ENCODE results near the gene MARK3. TPM values are rescaled to one million over a fixed set of nuclear protein-coding genes. Genes with fewer than 3 reads are reported as not detected.
"Not testable (repeated sequence)": the region's sequence is repeated elsewhere in the genome, so short reads cannot be mapped to it uniquely, and the experiment has no call there.

MARK3 gene
- 100 to 1,000 TPM; 102 to 128 (median 108) TPM for polyA plus RNA-seq (ENCODE audit: insufficient read depth in 1 of 5, insufficient read length in 5 of 5, low replicate concordance in 1 of 5)
- long read RNA-seq, donor 1, partial matches to known transcripts, result 10 of 23 reads
- long read RNA-seq, donor 1, other reads (novel, unspliced or antisense), result 0 of 23 reads
- long read RNA-seq, donor 2, partial matches to known transcripts, result 0 of 8 reads
- long read RNA-seq, donor 2, other reads (novel, unspliced or antisense), result 0 of 8 reads
- long read RNA-seq, donor 3, transcript MARK3-209 (2 exons, 2,282 nt), result major isoform, 7 of 21 reads
- long read RNA-seq, donor 3, partial matches to known transcripts, result 10 of 21 reads
- long read RNA-seq, donor 3, other reads (novel, unspliced or antisense), result 0 of 21 reads
- long read RNA-seq, donor 4, partial matches to known transcripts, result 0 of 6 reads
- long read RNA-seq, donor 4, other reads (novel, unspliced or antisense), result 0 of 6 reads
- long read RNA-seq, donor 5, partial matches to known transcripts, result 14 of 25 reads
- long read RNA-seq, donor 5, other reads (novel, unspliced or antisense), result 0 of 25 reads
- long read RNA-seq, donor 6, partial matches to known transcripts, result 752 of 799 reads
- long read RNA-seq, donor 6, other reads (novel, unspliced or antisense), result 39 of 799 reads
- long read RNA-seq, donor 7, partial matches to known transcripts, result 240 of 544 reads
- long read RNA-seq, donor 7, other reads (novel, unspliced or antisense), result 295 of 544 reads
- long read RNA-seq, donor 8, result 0 reads

DNA sequence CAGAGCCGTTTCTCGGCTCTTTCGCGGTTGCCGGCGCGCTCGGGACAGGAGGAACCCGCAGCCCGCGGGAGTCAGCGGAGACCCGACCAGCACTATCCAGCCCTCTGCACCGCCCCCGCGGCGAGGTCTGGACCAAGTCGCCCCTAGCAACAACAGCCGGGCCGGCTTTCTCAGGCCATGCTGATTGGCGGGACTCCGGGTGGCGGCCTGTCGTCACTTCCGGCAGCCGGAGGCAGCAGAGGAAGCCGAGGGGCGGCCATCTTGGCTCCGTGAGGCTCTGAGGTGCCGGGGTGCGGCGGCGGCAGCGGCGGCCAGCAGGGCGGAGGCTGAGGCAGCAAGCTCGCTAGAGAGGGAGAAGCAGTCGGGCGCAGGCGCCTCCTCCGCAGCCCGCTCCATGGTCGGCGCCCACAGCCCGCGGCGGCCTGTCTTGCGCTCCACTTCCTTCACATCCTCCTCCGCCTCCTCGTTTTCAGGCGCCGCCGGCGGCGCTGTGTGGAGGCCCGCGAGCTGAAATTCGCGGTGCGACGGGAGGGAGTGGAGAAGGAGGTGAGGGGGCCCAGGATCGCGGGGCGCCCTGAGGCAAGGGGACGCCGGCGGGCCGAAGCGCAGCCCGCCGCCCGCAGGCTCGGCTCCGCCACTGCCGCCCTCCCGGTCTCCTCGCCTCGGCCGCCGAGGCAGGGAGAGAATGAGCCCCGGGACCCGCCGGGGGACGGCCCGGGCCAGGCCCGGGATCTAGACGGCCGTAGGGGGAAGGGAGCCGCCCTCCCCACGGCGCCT is at the start of gene MARK3:
Gene MARK3 (plus strand): TSS at position 264 of the 777 bp plus-strand sequence. CDS start 615 bp downstream, outside the sequence.
- peak; percentile 95 to 96 for DNase-seq

DNA sequence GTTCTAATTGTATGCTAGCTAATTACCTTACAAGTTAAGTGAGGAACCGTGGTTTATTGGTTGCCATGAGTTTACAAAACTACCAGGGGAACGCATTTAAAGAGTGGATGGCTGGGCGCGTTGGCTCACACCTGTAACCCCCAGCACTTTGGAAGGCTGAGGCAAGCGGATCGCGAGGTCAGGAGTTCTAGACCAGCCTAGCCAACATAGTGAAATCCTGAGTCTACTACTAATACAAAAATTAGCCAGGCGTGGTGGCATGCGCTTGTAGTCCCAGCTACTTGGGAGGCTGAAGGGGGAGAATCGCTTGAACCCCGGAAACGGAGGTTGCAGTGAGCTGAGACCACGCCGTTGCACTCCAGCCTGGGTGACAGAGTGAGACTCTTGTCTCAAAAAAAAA is 49.0 kb upstream of the MARK3 start:
- no peak for DNase-seq

DNA sequence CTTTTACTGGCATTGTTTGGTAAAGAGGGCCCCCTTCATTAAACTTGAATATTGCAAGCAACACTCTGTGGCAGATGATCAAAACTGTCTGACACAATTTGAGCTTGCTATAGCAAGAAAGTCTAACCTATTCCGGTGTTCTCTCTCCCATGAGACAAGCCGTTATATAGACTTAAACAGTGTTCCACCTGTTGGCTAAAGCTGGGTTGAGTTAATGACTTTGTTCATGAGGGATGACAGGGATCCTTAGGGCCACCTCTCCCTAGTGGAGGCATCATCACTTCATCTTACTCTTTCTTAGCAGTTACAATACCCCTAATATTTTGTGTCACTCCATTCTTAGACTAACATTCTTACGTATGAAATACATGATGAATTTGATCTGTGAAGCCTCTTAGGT is 47.4 kb upstream of the MARK3 start:
- DNase-seq, result no peak

DNA sequence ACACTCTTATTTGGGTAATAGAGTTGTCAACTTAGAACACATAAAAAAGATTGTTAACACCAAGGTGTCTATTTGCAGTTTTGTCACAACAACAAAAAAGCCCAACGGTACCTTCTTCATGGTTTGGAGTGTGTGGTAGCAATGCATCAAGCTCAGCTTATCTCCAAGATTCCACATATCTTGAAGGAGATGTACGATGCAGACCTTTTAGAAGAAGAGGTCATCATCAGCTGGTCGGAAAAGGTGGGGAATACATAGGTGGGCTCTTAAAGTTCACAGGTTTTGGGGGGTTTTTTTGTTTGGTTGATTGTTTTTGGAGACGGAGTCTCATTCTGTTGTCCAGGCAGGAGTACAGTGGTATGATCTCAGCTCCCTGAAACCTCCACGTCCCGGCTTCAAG is 45.7 kb upstream of the MARK3 start:
- no peak for DNase-seq

DNA sequence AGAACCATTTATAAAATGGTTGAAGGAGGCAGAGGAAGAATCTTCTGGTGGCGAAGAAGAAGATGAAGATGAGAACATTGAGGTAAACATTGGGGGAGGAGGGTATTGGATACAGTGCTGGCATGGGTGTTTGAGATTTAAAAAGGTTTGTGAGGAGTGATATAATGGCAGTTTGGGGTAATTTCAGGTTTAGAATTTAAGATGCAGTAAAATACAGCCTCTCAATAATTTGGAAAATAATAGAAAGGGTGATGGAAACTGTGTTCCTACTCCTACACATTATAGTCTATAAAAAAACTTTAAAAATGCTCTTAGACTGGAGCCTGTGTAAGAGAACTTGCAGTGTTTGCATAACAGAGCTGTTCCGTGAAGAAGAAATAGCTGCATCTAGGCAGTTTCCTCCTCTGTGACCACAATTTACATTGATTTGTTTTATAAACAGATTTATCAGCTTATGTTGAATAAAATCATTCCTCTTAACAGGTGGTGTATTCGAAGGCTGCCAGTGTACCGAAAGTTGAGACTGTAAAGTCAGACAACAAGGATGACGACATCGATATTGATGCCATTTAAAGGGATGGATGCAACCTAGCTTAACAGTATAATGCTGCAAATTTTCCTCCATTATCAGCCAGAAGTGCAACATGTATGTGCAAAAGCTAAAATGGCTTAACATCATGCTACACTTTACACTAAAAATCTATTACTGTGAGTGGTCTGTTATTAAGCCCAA is 44.6 kb upstream of the MARK3 start:
- no peak for DNase-seq

DNA sequence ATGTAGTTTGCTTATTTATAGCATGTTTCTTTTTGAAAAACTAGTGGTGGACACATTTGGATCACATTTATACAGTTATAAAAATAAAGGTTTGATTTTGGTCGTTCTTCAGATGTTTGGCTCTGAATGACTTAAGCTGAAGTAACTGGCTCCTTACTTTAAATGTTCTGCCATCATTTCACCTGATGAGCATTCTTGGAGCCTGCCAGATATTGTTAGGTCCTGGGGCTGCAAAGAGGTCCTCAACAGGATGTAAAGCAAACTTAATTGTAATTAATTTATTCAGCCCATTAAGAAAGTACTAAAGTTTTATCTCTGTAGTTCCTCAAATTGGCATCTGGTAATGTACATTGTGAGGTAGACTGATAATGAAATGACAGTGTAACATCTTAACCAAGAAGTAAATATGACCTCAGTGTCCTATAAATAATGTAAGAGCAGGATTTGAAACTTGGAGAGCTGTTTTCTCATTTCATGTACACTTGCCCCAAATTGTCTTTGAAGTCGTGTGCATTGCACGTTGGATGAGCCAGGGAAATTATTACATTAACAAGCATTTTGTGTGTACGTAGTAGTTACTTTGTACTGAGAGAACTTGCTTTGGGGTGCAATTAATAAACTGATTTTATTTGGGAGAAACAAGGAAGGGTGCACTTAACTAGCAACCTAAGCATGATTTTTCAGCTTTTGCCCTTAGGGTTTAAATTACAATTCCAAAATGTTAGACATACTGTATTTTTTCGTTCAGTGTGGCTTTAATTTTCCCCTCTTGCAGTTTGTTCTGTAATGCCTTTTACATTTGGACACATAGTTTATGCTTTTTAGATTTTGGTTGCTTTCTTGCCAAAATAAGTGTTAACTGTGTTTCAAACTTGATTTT is 43.7 kb upstream of the MARK3 start:
- no peak for DNase-seq

DNA sequence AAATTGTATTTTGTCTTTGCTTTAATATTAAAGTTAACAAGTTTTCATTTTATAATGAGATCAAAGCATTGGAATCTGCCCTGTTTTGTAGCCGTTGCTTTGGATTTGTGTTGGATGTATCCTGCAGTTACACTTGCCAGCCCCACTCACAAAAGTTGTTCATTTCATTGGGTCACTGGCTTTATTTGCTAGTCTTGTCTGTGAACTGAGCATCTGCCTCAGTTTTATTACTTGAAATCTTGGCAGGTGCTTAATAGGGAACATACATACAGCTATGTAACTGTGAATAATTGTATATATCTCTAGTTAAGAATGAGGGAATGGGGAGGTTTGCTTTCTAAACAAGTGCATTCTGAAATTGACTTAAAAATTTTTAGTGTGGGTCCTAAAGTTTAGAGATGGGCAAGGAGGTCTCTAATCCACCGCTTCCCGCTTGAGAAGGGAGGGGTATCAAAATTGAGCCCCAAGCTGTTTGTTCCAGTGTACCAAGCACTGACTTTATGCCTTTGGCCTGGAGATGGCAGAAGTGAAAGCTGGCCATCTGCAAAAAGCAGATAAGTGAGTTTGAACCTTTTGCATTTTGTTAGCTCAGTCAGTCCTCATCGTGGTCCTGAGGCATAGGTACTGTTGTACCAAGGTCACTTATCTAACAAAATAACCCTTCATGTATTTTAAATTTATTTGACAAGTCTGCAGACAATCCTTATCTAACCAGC is 41.9 kb upstream of the MARK3 start:
- no peak for DNase-seq

DNA sequence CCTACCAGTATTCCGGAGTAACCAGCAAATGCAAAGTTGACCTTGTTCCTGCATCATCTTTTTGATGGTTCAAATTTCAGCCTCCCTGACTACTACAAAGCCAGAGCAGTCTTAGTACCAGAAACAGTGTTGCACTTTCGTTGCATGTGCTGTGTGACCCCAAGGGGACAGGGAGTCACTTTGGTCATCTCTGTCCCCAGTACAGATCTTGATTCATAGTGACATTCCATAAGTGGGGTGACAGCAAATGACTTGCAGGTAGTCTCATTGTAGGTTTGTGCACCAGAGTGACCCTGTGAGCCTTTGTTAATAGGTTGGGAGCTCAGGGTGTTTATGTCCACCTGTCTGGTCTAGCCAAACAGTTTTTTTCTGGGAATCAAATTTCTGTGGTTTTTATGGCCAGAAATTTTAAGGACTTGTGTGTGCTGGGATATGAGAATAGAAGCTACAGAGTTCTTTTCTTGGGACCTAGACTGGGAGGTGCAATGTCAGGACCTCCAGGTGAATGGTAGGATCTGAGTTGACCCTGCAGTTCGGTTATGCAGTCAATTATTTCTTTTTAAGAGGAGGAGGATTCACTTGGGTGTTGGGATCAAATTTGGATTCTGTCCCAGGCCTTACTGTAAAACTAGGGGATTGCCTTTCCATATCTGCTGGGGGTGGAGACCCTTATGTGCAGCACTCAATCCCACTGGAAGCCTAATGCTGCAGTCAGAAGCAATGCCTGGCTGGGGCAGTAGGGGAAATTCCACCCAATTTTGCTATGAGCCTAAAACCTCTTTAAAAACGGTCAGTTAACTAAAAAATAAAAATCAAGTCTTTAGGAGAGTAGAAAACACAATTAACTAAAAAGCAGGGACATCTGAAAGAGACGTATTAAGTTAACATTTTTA is 41.1 kb upstream of the MARK3 start:
- no peak for DNase-seq

DNA sequence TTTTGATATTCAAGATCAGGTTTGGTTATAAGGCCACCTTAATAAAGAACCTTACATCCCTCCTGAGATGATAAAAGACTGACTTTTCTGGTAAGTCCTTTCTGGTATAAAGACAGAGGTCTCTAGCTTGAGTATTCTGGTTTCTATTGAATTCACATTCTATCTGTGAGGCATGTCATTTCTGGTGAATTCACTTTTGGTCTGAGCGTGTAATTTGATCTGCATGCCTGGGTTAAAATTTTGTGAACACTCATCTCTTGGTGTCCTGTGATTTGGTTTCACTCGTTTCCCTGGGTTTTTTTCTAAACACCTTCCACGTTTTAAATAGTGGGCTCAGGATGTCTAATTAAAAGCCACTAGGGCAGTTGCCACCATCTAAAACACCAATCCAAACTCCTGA is 38.9 kb upstream of the MARK3 start:
- DNase-seq, result no peak

DNA sequence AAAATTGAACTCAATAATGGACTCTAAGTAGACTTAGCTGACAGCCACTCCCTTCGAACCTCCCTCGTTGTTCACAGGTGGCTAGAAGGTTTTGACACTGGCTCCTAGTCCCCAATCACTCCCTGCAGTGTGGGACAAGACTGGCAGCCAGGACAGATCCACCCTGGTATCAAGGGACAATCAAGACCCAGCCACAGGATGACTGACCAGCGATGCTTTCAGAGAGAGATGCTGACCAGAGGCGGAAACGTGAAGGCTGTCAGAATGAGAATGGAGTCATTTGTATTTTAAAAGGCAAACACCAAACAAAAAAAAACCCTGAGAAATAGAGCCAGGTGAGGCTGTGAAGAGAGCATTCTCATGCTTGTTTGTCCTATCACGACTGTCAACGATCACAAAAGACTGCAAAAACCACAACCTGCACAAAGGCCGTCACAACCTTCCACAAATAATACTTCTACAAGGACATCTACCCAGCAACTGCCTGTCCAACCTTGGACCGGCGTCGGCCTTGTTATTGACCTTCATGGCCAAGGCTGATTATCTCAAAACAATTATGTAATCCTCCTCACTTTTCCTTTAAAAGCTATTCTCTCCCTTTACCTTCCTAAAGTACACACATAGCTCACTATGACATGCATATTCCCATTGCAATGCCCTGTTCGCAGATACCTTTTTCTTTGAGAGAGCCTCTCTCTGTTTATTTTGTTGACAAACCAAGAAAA is 38.0 kb upstream of the MARK3 start:
- DNase-seq, result no peak

DNA sequence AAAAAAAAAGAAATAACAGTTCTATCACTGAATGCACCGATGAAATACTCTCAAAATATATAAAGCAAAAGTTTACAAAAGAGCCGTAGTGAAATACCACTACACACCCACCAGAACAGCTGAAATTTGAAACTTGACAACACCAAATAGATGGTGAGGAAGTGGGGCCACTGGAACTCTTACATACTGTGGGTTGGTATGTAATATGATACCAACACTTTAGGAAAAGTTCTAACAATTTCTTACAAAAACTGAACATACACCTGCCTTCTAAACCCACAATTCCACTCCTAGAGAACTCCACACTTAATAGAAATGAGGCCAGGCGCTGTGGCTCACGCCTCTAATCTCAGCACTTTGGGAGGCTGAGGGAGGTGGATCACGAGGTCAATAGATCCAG is 37.1 kb upstream of the MARK3 start:
- no peak for DNase-seq

DNA sequence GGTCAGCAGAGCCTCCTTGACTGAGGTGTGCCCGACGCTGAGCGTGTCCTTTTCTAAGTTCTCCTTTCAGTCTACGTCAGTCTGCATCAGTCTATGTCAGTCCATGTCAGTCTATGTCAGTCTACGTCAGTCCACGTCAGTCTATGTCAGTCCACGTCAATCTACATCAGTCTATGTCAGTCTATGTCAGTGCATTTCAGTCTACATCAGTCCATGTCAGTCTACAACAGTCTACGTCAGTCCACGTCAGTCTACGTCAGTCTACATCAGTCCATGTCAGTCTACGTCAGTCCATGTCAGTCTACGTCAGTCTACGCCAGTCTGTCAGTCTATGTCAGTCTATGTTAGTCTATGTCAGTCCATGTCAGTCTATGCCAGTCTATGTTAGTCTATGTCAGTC is 35.2 kb upstream of the MARK3 start:
- no peak for DNase-seq

DNA sequence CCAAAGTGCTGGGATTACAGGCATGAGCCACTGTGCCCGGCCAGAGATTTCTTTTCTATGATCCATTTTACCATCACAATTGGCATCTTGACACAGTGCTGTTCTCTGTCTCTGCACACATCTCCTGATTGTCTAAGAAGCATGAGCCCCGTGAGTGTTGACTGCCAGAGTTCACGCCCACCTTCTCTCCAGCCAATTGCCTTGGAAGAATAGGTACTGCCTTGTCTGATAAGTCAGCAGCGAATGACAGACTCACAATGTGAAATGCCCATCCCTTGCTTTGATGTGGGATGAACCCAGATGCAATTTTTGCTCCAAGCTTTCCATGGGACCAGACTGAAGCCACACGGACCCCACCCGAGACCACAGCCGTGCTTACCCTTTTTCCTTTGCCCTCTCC is 31.9 kb upstream of the MARK3 start:
- DNase-seq, result no peak

DNA sequence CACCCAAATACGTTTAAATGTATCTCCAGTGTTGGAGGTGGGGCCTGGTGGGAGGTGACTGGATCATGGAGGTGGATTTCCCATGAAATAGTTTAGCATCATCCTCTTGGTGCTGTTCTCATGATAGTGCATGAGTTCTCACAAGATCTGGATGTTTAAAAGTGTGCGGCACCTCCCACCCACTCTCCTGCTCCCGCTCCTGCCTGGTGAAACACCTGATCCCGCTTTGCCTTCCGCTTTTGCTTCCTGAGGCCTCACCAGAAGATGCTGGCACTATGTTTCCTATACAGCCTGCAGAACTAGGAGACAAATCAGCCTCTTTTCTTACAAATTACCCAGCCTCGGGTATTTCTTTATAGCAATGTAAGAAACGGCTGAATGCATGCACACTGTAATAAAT is 31.1 kb upstream of the MARK3 start:
- DNase-seq, result no peak

DNA sequence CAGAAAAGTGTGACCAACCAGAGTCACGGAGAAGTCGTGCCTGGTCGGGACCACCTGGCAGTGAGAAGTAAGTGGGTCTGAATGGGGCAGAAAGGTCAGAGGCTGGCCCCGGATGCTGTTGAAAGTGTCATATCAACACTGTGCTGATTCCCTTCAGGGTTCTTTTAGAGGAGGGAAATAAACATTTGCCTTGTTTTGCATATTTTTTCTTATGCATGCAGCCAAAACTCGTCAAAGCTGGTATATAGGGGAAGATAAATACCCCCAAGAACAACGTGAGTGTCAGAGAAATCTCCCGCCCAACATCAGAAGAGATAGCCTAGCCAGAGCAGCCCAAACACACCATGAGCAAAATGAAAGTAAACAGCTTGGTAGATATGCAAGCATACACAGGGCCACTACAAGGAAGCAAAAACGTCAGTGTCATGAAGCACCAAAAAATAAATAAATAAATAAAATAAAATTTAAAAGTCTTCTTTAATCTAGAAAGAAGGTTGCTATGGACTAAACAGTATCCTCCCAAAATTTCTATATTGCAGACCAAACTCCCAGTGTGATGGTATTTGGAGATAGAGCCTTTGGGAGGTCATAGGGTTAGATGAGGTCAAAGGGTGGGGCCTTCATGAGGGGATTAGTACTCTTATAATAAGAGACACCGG is 29.1 kb upstream of the MARK3 start:
- no peak for DNase-seq

DNA sequence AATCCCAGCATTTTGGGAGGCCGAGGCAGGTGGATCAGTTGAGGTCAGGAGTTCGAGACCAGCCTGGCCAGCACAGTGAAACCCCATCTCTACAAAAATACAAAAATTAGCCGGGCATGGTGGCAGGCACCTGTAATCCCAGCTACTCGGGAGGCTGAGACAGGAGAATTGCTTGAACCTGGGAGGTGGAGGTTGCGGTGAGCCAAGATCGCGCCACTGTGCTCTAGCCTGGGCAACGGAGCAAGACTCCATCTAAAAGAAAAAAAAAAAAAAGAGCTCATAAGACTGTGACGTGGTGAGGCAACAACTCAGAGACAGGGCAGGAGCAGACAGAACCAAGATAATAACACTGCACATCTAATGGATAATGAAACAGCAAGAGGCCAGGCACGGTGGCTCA is 27.7 kb upstream of the MARK3 start:
- DNase-seq, result not testable (repeated sequence)

DNA sequence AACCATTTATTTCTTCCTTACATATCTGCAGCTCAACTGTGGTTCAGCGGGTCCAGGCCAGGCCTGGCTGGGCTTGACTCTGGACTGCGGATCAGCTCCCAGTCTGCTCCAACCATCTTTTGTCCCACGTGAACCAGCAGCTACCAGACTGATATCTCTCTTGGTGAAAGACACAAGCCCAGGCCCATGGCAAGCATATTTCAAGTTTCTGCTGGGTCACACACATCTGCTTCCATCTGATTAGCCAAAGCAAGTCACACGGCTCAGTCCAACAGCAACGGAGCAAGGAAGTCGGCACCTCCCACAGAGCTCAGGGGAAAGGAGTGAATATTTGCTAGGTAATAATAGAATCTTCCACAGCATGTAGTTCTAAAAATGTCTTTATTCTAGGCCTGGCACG is 24.7 kb upstream of the MARK3 start:
- no peak for DNase-seq

DNA sequence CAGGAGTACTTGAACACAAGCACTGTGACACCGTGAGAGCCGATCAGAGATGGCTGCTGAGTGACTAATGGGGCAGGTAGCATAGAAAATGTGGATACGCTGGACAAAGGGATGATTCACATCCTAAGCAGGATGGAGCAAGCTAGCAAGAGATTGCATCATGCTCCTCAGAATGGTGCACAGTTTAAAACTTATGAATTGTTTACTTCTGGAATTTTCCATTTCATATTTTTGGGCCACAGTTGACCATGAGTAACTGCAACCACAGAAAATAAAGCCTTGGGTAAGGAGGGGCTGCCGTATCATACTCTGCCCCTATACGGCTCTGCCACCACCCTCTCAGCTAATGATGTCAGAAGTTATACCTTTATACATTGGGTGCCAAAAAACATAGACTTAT is 23.3 kb upstream of the MARK3 start:
- no peak for DNase-seq

Measured in right lung (tissue), 10 donors.